H9 (cell line): Measurements from ENCODE around the gene RDH12. TPM values are rescaled to one million over a fixed set of nuclear protein-coding genes. Genes with fewer than 3 reads are reported as not detected.
A peak's percentile ranks its signal among the peaks of the same experiment; 100 is the strongest.

Experiments used
- DNase-seq: peaks from one replicate; pipeline ENCODE4 v3.0.0-alpha.2; 2017
- H2AFZ ChIP-seq: one replicate; pipeline ENCODE4 v1.6.1; 2013; ENCODE audit warnings: mild to moderate bottlenecking, low read length, control low read depth, moderate library complexity
- H2AK5ac ChIP-seq: 2 replicates; pipeline ENCODE4 v1.6.1; 2013; ENCODE audit warnings: low read length, control low read depth, mixed read lengths; ENCODE audit not compliant: insufficient read length
- H2BK120ac ChIP-seq: one replicate; pipeline ENCODE4 v1.6.1; 2013; ENCODE audit warnings: low read depth, mild to moderate bottlenecking, low read length, control low read depth, inconsistent platforms; ENCODE audit not compliant: poor library complexity, severe bottlenecking
- H2BK12ac ChIP-seq: 2 replicates; pipeline ENCODE4 v1.6.1; 2013; ENCODE audit warnings: low read length, control low read depth, mixed read lengths, low read depth; ENCODE audit not compliant: insufficient read length
- H2BK15ac ChIP-seq: 2 replicates; pipeline ENCODE4 v1.6.1; 2013; ENCODE audit warnings: low read depth, low read length, control low read depth
- H2BK20ac ChIP-seq: one replicate; pipeline ENCODE4 v1.6.1; 2013; ENCODE audit warnings: low read depth, mild to moderate bottlenecking, low read length, control low read depth, inconsistent platforms; ENCODE audit not compliant: poor library complexity, severe bottlenecking
- H2BK5ac ChIP-seq: 2 replicates; pipeline ENCODE4 v1.6.1; 2013; ENCODE audit warnings: low read length, control low read depth, mixed read lengths; ENCODE audit not compliant: insufficient read length
- H3K14ac ChIP-seq: 2 replicates; pipeline ENCODE4 v1.6.1; 2013; ENCODE audit warnings: low read length, control low read depth; ENCODE audit not compliant: insufficient read depth
- H3K18ac ChIP-seq: 2 replicates; pipeline ENCODE4 v1.6.1; 2013; ENCODE audit warnings: low read depth, mild to moderate bottlenecking, mixed read lengths, low read length, control low read depth; ENCODE audit not compliant: insufficient read length
- H3K23ac ChIP-seq: 2 replicates; pipeline ENCODE4 v1.6.1; 2013; ENCODE audit warnings: low read length, control low read depth, mixed read lengths, low read depth; ENCODE audit not compliant: insufficient read length
- H3K23me2 ChIP-seq: 2 replicates; pipeline ENCODE4 v1.6.1; 2013; ENCODE audit warnings: low read depth, mild to moderate bottlenecking, mixed read lengths, low read length, control low read depth; ENCODE audit not compliant: insufficient read length, poor library complexity, severe bottlenecking
- H3K27ac ChIP-seq: 2 replicates; pipeline ENCODE4 v1.5.1; 2013; ENCODE audit warnings: low read length, control low read depth, mixed read lengths, low read depth; ENCODE audit not compliant: insufficient read length
- H3K27me3 ChIP-seq: 2 replicates; pipeline ENCODE4 v1.6.1; 2013; ENCODE audit warnings: low read length, control low read depth, inconsistent platforms; ENCODE audit not compliant: insufficient read depth
- H3K4ac ChIP-seq: 2 replicates; pipeline ENCODE4 v1.6.1; 2013; ENCODE audit warnings: low read depth, mild to moderate bottlenecking, control low read depth, inconsistent platforms, low read length, moderate library complexity
- H3K4me1 ChIP-seq: 2 replicates; pipeline ENCODE4 v1.6.1; 2013; ENCODE audit warnings: low read length, control low read depth, inconsistent platforms; ENCODE audit not compliant: insufficient read depth
- H3K4me2 ChIP-seq: 2 replicates; pipeline ENCODE4 v1.6.1; 2013; ENCODE audit warnings: low read length, control low read depth, mixed read lengths; ENCODE audit not compliant: insufficient read length, insufficient read depth
- H3K56ac ChIP-seq: 2 replicates; pipeline ENCODE4 v1.6.1; 2013; ENCODE audit warnings: low read depth, mild to moderate bottlenecking, mixed read lengths, low read length, control low read depth; ENCODE audit not compliant: insufficient read length
- H3K79me1 ChIP-seq: 2 replicates; pipeline ENCODE4 v1.6.1; 2013; ENCODE audit warnings: low read depth, mild to moderate bottlenecking, moderate library complexity, low read length, control low read depth, inconsistent platforms; ENCODE audit not compliant: insufficient read depth, poor library complexity, severe bottlenecking
- H3K79me2 ChIP-seq: 2 replicates; pipeline ENCODE4 v1.6.1; 2013; ENCODE audit warnings: low read length, control low read depth, inconsistent platforms; ENCODE audit not compliant: insufficient read depth
- H3K9ac ChIP-seq: 2 replicates; pipeline ENCODE4 v1.6.1; 2013; ENCODE audit warnings: low read length, control low read depth, mixed read lengths; ENCODE audit not compliant: insufficient read length; ENCODE audit errors: extremely low read depth
- H3K9me3 ChIP-seq: one replicate; pipeline ENCODE4 v1.6.1; 2013; ENCODE audit warnings: low read depth, low read length, inconsistent platforms; ENCODE audit not compliant: control insufficient read depth
- H3T11ph ChIP-seq: one replicate; pipeline ENCODE4 v1.6.1; 2013; ENCODE audit warnings: mild to moderate bottlenecking, low read length, control low read depth, inconsistent platforms
- H4K20me1 ChIP-seq: one replicate; pipeline ENCODE4 v1.6.1; 2013; ENCODE audit not compliant: control insufficient read depth, insufficient read length, insufficient read depth
- H4K5ac ChIP-seq: 2 replicates; pipeline ENCODE4 v1.6.1; 2013; ENCODE audit warnings: low read depth, mild to moderate bottlenecking, mixed read lengths, low read length, control low read depth; ENCODE audit not compliant: insufficient read length
- H4K8ac ChIP-seq: replicated peaks from 2 replicates; pipeline ENCODE4 v1.6.1; 2013; ENCODE audit warnings: low read length, control low read depth, mixed read lengths, low read depth; ENCODE audit not compliant: insufficient read length
- H4K91ac ChIP-seq: 2 replicates; pipeline ENCODE4 v1.6.1; 2013; ENCODE audit warnings: low read depth, mild to moderate bottlenecking, moderate library complexity, mixed read lengths, low read length, control low read depth; ENCODE audit not compliant: insufficient read length
- H3K27ac Mint-ChIP-seq, 3 experiments: 2 replicates in 2 of 3; 3 replicates in 1 of 3; pipeline ENCODE4 v1.8.0; 2020 to 2021; ENCODE audit warnings: mixed read lengths in 3 of 3, mild to moderate bottlenecking in 1 of 3, moderate library complexity in 1 of 3
- H3K27me3 Mint-ChIP-seq: 2 replicates; pipeline ENCODE4 v1.8.0; 2021; ENCODE audit warnings: low read depth, mild to moderate bottlenecking, moderate library complexity, mixed read lengths
- H3K36me3 Mint-ChIP-seq, 3 experiments: 2 replicates in 2 of 3; 3 replicates in 1 of 3; pipeline ENCODE4 v1.8.0; 2020 to 2021; ENCODE audit warnings: low read depth in 3 of 3, mixed read lengths in 3 of 3; ENCODE audit not compliant: insufficient read depth in 1 of 3
- H3K4me1 Mint-ChIP-seq, 2 experiments: 2 replicates each; pipeline ENCODE4 v1.8.0; 2020; ENCODE audit warnings: mixed read lengths in 2 of 2
- H3K4me3 Mint-ChIP-seq, 2 experiments: 2 replicates in 1 of 2; 3 replicates in 1 of 2; pipeline ENCODE4 v1.8.0; 2020 to 2021; ENCODE audit warnings: mild to moderate bottlenecking in 2 of 2, mixed read lengths in 2 of 2, moderate library complexity in 1 of 2
- H3K9me3 Mint-ChIP-seq, 2 experiments: 2 replicates in 1 of 2; 3 replicates in 1 of 2; pipeline ENCODE4 v1.8.0; 2020; ENCODE audit warnings: mild to moderate bottlenecking in 2 of 2, mixed read lengths in 2 of 2, moderate library complexity in 1 of 2
- WGBS: extraction: QIAGEN DNeasy Blood & Tissue Kit; methylation state at CpG from one replicate; pipeline ENCODE4 v1.1.7; 2013; ENCODE audit warnings: missing lambda C conversion rate, low lambda C conversion rate, mixed read lengths; ENCODE audit not compliant: insufficient read length; ENCODE audit errors: extremely low coverage; 5-methylcytosine and 5-hydroxymethylcytosine counted together
- total RNA-seq: library from RNA; stranded (reverse); gene quantifications from 2 replicates; pipeline ENCODE4 v1.2.1, GENCODE V29; 2021
- TF ChIP-seq, protein P1 (sequence below): fragments of 200-600 bp; sonication (generic); conservative IDR thresholded peaks from 3 replicates; pipeline ENCODE4 v1.8.0; 2021; ENCODE audit warnings: antibody characterized with exemption, mild to moderate bottlenecking

The RDH12 gene
- total RNA-seq, 1 experiment from 2014 or later, result 0.74 TPM

DNA sequence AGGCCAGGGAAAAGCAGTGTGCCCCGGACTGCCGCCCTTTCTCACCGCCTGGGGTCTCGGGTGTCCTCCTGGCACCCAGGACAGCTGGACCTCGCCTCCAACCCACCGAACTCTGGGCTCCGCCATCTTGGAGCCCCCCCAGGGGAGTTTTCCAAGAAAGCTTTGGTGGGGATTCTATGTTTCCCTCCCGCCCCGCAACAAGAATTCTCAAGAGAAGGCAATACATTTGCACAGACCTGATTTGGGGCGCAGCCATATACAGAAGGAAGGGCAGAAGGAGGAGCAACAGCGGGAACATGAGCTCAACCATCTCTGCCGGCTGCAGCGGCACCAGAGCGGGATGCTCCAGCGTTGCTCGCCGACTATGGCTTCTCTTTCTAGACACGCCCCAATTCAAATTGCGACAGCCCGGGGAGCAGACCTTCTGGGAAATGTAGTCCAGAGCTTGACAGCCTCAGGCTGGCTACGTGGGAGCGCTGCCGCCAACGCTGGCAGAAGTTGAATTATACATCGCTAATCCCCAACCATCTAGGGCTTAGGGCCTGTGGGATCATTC is 6.2 kb upstream of the RDH12 start, which contains the start of gene RDH11:
RDH11 (minus strand) TSS at position 371 of the 556 bp plus-strand sequence; CDS start at position 310, 61 bp downstream.
- Histone ChIP-seq H2BK5ac (peak within 1 kb of the TSS; percentile 16), H3K27ac (peak within 1 kb of the TSS; percentile 66), H3K14ac (peak within 1 kb of the TSS; percentile 60), H3K56ac (no peak within 1 kb of the TSS), H3K9ac (peak within 1 kb of the TSS; percentile 88), H3K23ac (no peak within 1 kb of the TSS), H3K4me2 (peak within 1 kb of the TSS; percentile 85), H4K20me1 (no peaks in the 10 kb centered on the region), H3K23me2 (no peaks in the 10 kb centered on the region), H4K8ac (no peak within 1 kb of the TSS), H2BK15ac (no peak within 1 kb of the TSS), H3K4ac (no peak within 1 kb of the TSS), H3K79me2 (peaks cover 20% of the 10 kb centered on the region), H2AFZ (peak within 1 kb of the TSS; percentile 59), H3K27me3 (no peaks in the 10 kb centered on the region), H3K79me1 (peaks cover 16% of the 10 kb centered on the region), H3K18ac (peak within 1 kb of the TSS; percentile 84), H4K5ac (no peak within 1 kb of the TSS), H3T11ph (no peak within 1 kb of the TSS), H4K91ac (no peak within 1 kb of the TSS), H3K9me3 (no peaks in the 10 kb centered on the region), H2AK5ac (no peak within 1 kb of the TSS), H3K4me1 (peaks cover 4% of the 10 kb centered on the region; the same call in 1 of the 2 replicates), H2BK20ac (no peak within 1 kb of the TSS), H2BK120ac (no peak within 1 kb of the TSS), H2BK12ac (no peak within 1 kb of the TSS)
- no CpG with 5 or more reads among the region's 25 CpGs for WGBS
- peaks cover 15 to 21% of the 10 kb centered on the region in 2 experiments for H3K4me1 Mint-ChIP-seq
- TF ChIP-seq, protein P1, sequence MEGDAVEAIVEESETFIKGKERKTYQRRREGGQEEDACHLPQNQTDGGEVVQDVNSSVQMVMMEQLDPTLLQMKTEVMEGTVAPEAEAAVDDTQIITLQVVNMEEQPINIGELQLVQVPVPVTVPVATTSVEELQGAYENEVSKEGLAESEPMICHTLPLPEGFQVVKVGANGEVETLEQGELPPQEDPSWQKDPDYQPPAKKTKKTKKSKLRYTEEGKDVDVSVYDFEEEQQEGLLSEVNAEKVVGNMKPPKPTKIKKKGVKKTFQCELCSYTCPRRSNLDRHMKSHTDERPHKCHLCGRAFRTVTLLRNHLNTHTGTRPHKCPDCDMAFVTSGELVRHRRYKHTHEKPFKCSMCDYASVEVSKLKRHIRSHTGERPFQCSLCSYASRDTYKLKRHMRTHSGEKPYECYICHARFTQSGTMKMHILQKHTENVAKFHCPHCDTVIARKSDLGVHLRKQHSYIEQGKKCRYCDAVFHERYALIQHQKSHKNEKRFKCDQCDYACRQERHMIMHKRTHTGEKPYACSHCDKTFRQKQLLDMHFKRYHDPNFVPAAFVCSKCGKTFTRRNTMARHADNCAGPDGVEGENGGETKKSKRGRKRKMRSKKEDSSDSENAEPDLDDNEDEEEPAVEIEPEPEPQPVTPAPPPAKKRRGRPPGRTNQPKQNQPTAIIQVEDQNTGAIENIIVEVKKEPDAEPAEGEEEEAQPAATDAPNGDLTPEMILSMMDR, result no peak
- no peaks in the 10 kb centered on the region for H3K9me3 Mint-ChIP-seq
- peak; percentile 89 for DNase-seq
- peaks cover 10% of the 10 kb centered on the region for H3K27me3 Mint-ChIP-seq
- peaks cover 26 to 27% (median 27%) of the 10 kb centered on the region in 3 experiments for H3K36me3 Mint-ChIP-seq
- H3K4me3 Mint-ChIP-seq, result peak within 1 kb of the TSS; percentile 87 to 98
- peak within 1 kb of the TSS; percentile 97 for H3K27ac Mint-ChIP-seq
